H1 (cell line): Measurements from ENCODE around the gene NEURL4. TPM values are rescaled to one million over a fixed set of nuclear protein-coding genes. Genes with fewer than 3 reads are reported as not detected.

Source experiments
- CTCF ChIA-PET: fragments of 300-600 bp; sonication (Branson Sonifier 250); formaldehyde crosslinking; loops from one replicate; lab custom pipeline; 2021; ENCODE audit not compliant: partially characterized antibody; lab: Charles Lee
- POLR2A ChIA-PET: fragments of 300-600 bp; sonication (Branson Sonifier 250); formaldehyde crosslinking; loops from one replicate; lab custom pipeline; 2021; ENCODE audit warnings: inconsistent platforms; ENCODE audit not compliant: partially characterized antibody; lab: Charles Lee
- DNase-seq, 2 experiments: peaks; one replicate each; pipeline versions ENCODE4 v3.0.0 to v3.0.0-alpha.2; 2010 to 2022; ENCODE audit warnings: low spot score in 2 of 2, low read depth in 1 of 2, mixed read lengths in 1 of 2
- FAIRE-seq: peaks from 2 replicates; lab custom pipeline; 2011; peaks lifted over from hg19 to GRCh38; lab: Jason Lieb, UNC
- H2AFZ ChIP-seq: 2 replicates; pipeline ENCODE4 v1.8.1; 2012; ENCODE audit warnings: low read length, inconsistent platforms
- H2AK5ac ChIP-seq: 2 replicates; pipeline ENCODE4 v1.6.1; 2013; ENCODE audit warnings: low read depth, low read length
- H2BK120ac ChIP-seq: replicated peaks from 2 replicates; pipeline ENCODE3; 2013; ENCODE audit warnings: low read depth, low read length, inconsistent platforms
- H2BK12ac ChIP-seq: 2 replicates; pipeline ENCODE4 v1.6.1; 2013; ENCODE audit warnings: low read depth, low read length
- H2BK15ac ChIP-seq: 2 replicates; pipeline ENCODE4 v1.6.1; 2013; ENCODE audit warnings: low read length
- H2BK20ac ChIP-seq: 2 replicates; pipeline ENCODE4 v1.6.1; 2013; ENCODE audit warnings: low read length
- H2BK5ac ChIP-seq: 2 replicates; pipeline ENCODE4 v1.6.1; 2013; ENCODE audit warnings: low read depth, low read length
- H3K14ac ChIP-seq: 2 replicates; pipeline ENCODE4 v1.6.1; 2013; ENCODE audit warnings: inconsistent platforms; ENCODE audit not compliant: insufficient read length
- H3K18ac ChIP-seq: 2 replicates; pipeline ENCODE4 v1.6.1; 2013; ENCODE audit warnings: low read length; ENCODE audit errors: extremely low read depth
- H3K23ac ChIP-seq: 2 replicates; pipeline ENCODE4 v1.6.1; 2013; ENCODE audit warnings: inconsistent platforms; ENCODE audit not compliant: insufficient read length
- H3K23me2 ChIP-seq: 2 replicates; pipeline ENCODE4 v1.6.1; 2013; ENCODE audit warnings: low read depth, low read length
- H3K27ac ChIP-seq: 2 replicates; pipeline ENCODE4 v1.6.1; 2011; ENCODE audit warnings: low read depth, low read length, inconsistent platforms
- H3K27me3 ChIP-seq, 4 experiments: replicated peaks in 1 of 4; 1 replicate in 1 of 4; 2 replicates in 3 of 4; pipeline versions ENCODE4 v1.6.1 to v1.8.1; 2011 to 2013; ENCODE audit warnings: low read length in 3 of 4, mild to moderate bottlenecking in 3 of 4, inconsistent platforms in 2 of 4, mixed read lengths in 2 of 4, moderate library complexity in 1 of 4; ENCODE audit not compliant: control insufficient read depth in 3 of 4, insufficient read depth in 3 of 4; ENCODE audit errors: extremely low read depth in 1 of 4
- H3K36me3 ChIP-seq, 4 experiments: 2 replicates each; pipeline versions ENCODE4 v1.6.1 to v1.8.1; 2011 to 2013; ENCODE audit warnings: mild to moderate bottlenecking in 4 of 4, low read length in 3 of 4, moderate library complexity in 2 of 4, control low read depth in 1 of 4, inconsistent platforms in 1 of 4; ENCODE audit not compliant: insufficient read depth in 4 of 4, control insufficient read depth in 2 of 4
- H3K4ac ChIP-seq: replicated peaks from 2 replicates; pipeline ENCODE3; 2013; ENCODE audit warnings: low read length, low read depth, mixed read lengths, inconsistent platforms; ENCODE audit not compliant: insufficient read length
- H3K4me1 ChIP-seq, 4 experiments: replicated peaks in 1 of 4; 1 replicate in 1 of 4; 2 replicates in 3 of 4; pipeline versions ENCODE4 v1.6.1 to v1.8.1; 2011 to 2013; ENCODE audit warnings: low read length in 3 of 4, inconsistent platforms in 2 of 4, mixed read lengths in 1 of 4; ENCODE audit not compliant: insufficient read depth in 4 of 4, control insufficient read depth in 3 of 4
- H3K4me2 ChIP-seq, 2 experiments: 2 replicates each; pipeline versions ENCODE4 v1.6.1 to v1.8.1; 2011 to 2013; ENCODE audit warnings: low read depth in 2 of 2, low read length in 2 of 2, control low read depth in 1 of 2, inconsistent platforms in 1 of 2, mild to moderate bottlenecking in 1 of 2; ENCODE audit not compliant: insufficient read depth in 1 of 2
- H3K4me3 ChIP-seq, 4 experiments: fragments of 200-600, 300-600 bp in 1 of 4; sonication (generic), shearing (Covaris generic), sonication (Bioruptor Twin) in 1 of 4; 2 replicates each; pipeline versions ENCODE4 v1.5.1 to v1.8.1; 2011 to 2016; ENCODE audit warnings: low read length in 4 of 4, low read depth in 3 of 4, control low read depth in 2 of 4, inconsistent platforms in 2 of 4, mild to moderate bottlenecking in 2 of 4, mixed read lengths in 1 of 4, moderate library complexity in 1 of 4; ENCODE audit not compliant: insufficient read depth in 2 of 4; ENCODE audit errors: extremely low read depth in 1 of 4
- H3K56ac ChIP-seq: replicated peaks from 2 replicates; pipeline ENCODE3; 2013; ENCODE audit warnings: low read depth, mild to moderate bottlenecking, mixed read lengths, low read length, inconsistent platforms; ENCODE audit not compliant: insufficient read length
- H3K79me1 ChIP-seq: 2 replicates; pipeline ENCODE4 v1.6.1; 2013; ENCODE audit warnings: low read depth, low read length, control low read depth
- H3K79me2 ChIP-seq, 2 experiments: 2 replicates each; pipeline versions ENCODE4 v1.6.1 to v1.8.1; 2012 to 2013; ENCODE audit warnings: low read length in 2 of 2, mild to moderate bottlenecking in 2 of 2, inconsistent platforms in 1 of 2; ENCODE audit not compliant: insufficient read depth in 2 of 2, control insufficient read depth in 1 of 2
- H3K9ac ChIP-seq, 4 experiments: replicated peaks in 1 of 4; 1 replicate in 1 of 4; 2 replicates in 3 of 4; pipeline versions ENCODE4 v1.6.1 to v1.8.1; 2011 to 2013; ENCODE audit warnings: low read depth in 3 of 4, low read length in 3 of 4, control low read depth in 2 of 4, mild to moderate bottlenecking in 2 of 4, moderate library complexity in 2 of 4, inconsistent platforms in 1 of 4; ENCODE audit errors: extremely low read depth in 1 of 4
- H3K9me3 ChIP-seq, 2 experiments: 2 replicates each; pipeline versions ENCODE4 v1.6.1 to v1.8.1; 2012 to 2013; ENCODE audit warnings: mild to moderate bottlenecking in 2 of 2, moderate library complexity in 2 of 2, control low read depth in 1 of 2, inconsistent platforms in 1 of 2, low read depth in 1 of 2, low read length in 1 of 2, mixed read lengths in 1 of 2; ENCODE audit not compliant: insufficient read depth in 2 of 2
- H4K20me1 ChIP-seq, 2 experiments: replicated peaks in 1 of 2; 2 replicates each; pipeline versions ENCODE3 to v1.8.1; 2011 to 2013; ENCODE audit warnings: inconsistent platforms in 2 of 2, low read length in 2 of 2, mild to moderate bottlenecking in 1 of 2; ENCODE audit not compliant: insufficient read depth in 2 of 2, control insufficient read depth in 1 of 2
- H4K5ac ChIP-seq: 2 replicates; pipeline ENCODE4 v1.6.1; 2013; ENCODE audit warnings: low read length, low read depth, mixed read lengths, inconsistent platforms; ENCODE audit not compliant: insufficient read length
- H4K8ac ChIP-seq: 2 replicates; pipeline ENCODE4 v1.8.0; 2013; ENCODE audit warnings: mild to moderate bottlenecking, moderate library complexity, low read length, inconsistent platforms; ENCODE audit not compliant: insufficient read depth; ENCODE audit errors: extremely low read depth
- H4K91ac ChIP-seq: replicated peaks from 2 replicates; pipeline ENCODE3; 2013; ENCODE audit warnings: low read length, mixed read lengths, inconsistent platforms; ENCODE audit not compliant: insufficient read length
- CBX5 ChIP-seq: fragments of 300-800, 300-1000 bp; sonication (generic); IDR thresholded peaks from 2 replicates; pipeline ENCODE4 v1.7.1; 2016; ENCODE audit warnings: antibody characterized with exemption, low read length, low read depth
- CEBPB ChIP-seq: IDR thresholded peaks from 2 replicates; pipeline ENCODE4 v1.6.1; 2012; ENCODE audit warnings: low read depth, low read length
- CHD1 ChIP-seq: IDR thresholded peaks from 2 replicates; pipeline ENCODE4 v1.6.1; 2012; ENCODE audit warnings: low read depth, low read length, improper control_type of control experiment
- CTBP2 ChIP-seq: IDR thresholded peaks from 2 replicates; pipeline ENCODE4 v1.7.0; 2011; ENCODE audit warnings: borderline replicate concordance, mild to moderate bottlenecking, moderate library complexity, mixed read lengths, low read length; ENCODE audit not compliant: insufficient read depth, insufficient read length
- HDAC6 ChIP-seq: IDR thresholded peaks from one replicate; pipeline ENCODE4 v1.7.1; 2012; ENCODE audit warnings: low read depth, mild to moderate bottlenecking, inconsistent platforms, low read length, moderate library complexity
- KDM4A ChIP-seq: IDR thresholded peaks from one replicate; pipeline ENCODE4 v1.7.1; 2012; ENCODE audit warnings: low read depth, mild to moderate bottlenecking, moderate library complexity, low read length, inconsistent platforms; ENCODE audit not compliant: severe bottlenecking
- RAD21 ChIP-seq, 2 experiments: IDR thresholded peaks in 1 of 2; conservative IDR thresholded peaks in 1 of 2; 2 replicates each; pipeline ENCODE4 v1.6.1; 2011; ENCODE audit warnings: low read depth in 2 of 2, low read length in 2 of 2, improper control_type of control experiment in 1 of 2, inconsistent platforms in 1 of 2, mild to moderate bottlenecking in 1 of 2, moderate library complexity in 1 of 2
- TCF12 ChIP-seq: IDR thresholded peaks from 2 replicates; pipeline ENCODE4 v1.6.1; 2011; ENCODE audit warnings: low read depth, mild to moderate bottlenecking, low read length
- TEAD4 ChIP-seq: IDR thresholded peaks from 2 replicates; pipeline ENCODE4 v1.6.1; 2012; ENCODE audit warnings: low read depth, low read length, inconsistent platforms, mixed read lengths
- YY1 ChIP-seq: IDR thresholded peaks from 2 replicates; pipeline ENCODE4 v1.6.1; 2011; ENCODE audit warnings: low read depth, mild to moderate bottlenecking, low read length
- WGBS, 2 experiments: shearing (Covaris generic) in 1 of 2; methylation state at CpG; one replicate each; pipeline versions ENCODE4 v1.1.6 to v1.1.7; 2013 to 2015; ENCODE audit warnings: low lambda C conversion rate in 2 of 2, mixed read lengths in 2 of 2, inconsistent platforms in 1 of 2, low coverage in 1 of 2, missing lambda C conversion rate in 1 of 2; ENCODE audit not compliant: insufficient replicate concordance in 2 of 2, insufficient coverage in 1 of 2, insufficient read length in 1 of 2; ENCODE audit errors: extremely low coverage in 1 of 2, missing lambda C conversion rate in 1 of 2; 5-methylcytosine and 5-hydroxymethylcytosine counted together
- polyA plus RNA-seq, 7 experiments: library from polyadenylated mRNA; depleted of rRNA in 3 of 7; stranded (reverse) in 5 of 7; unstranded in 2 of 7; fragments of >200 nt in 5 of 7; fragments of 200-250 nt in 2 of 7; gene quantifications; 1 replicate in 5 of 7; 2 replicates in 1 of 7; 4 replicates in 1 of 7; pipeline versions ENCODE4 v1.2.1 to v1.2.3, GENCODE V29; 2011 to 2013; ENCODE audit warnings: missing spikeins in 2 of 7, mixed read lengths in 2 of 7
- total RNA-seq: library from RNA; stranded (reverse); fragmentation: NEBNext Ultra II Directional; extraction: Animal tissue kit (Norgen Biotek cat#: 25700); gene quantifications from 2 replicates; pipeline ENCODE4 v1.2.1, GENCODE V29; 2021

NEURL4 gene
- total and polyA plus RNA-seq, 2 of the 8 experiments (the other 6 are each of a cell fraction or from before 2014, with no cell fraction given): 29.6 to 46.8 TPM

- Histone ChIP-seq H3K4me2 (no peak overlapping the region), H3K9ac (no peak overlapping the region), H4K91ac (no peak overlapping the region), H3K4me3 (no peak overlapping the region), H4K5ac (no peak overlapping the region), H4K20me1 (peaks cover 0 to 9% of the 10 kb centered on the region in 2 experiments), H3K27ac (no peak overlapping the region), H3K79me1 (peaks cover 2% of the 10 kb centered on the region; the same call in 1 of the 2 replicates), H2BK5ac (no peak overlapping the region), H2BK20ac (no peak overlapping the region), H3K9me3 (no peaks in the 10 kb centered on the region; a peak in 1 of 4 replicates), H2AFZ (no peak overlapping the region), H3K56ac (no peak overlapping the region), H3K23ac (no peak overlapping the region), H3K36me3 (no peaks in the 10 kb centered on the region), H4K8ac (no peak overlapping the region), H3K18ac (no peak overlapping the region), H2AK5ac (no peak overlapping the region), H3K23me2 (peaks cover 2% of the 10 kb centered on the region; the same call in 1 of the 2 replicates), H2BK15ac (no peak overlapping the region), H3K14ac (no peak overlapping the region), H3K79me2 (no peaks in the 10 kb centered on the region), H2BK120ac (no peak overlapping the region), H3K4ac (no peak overlapping the region), H3K27me3 (peaks cover 3 to 11% (median 9%) of the 10 kb centered on the region in 4 experiments), H2BK12ac (no peak overlapping the region), H3K4me1 (peaks cover 0 to 14% (median 9%) of the 10 kb centered on the region in 4 experiments; a peak in 6 of 7 replicates)
- FAIRE-seq (no peak), DNase-seq (no peak)
- CTCF ChIA-PET: interaction anchor here (0.8 to 5.7 kb wide), 8 partner anchors 10 to 269 kb away, joined by 3 to 46 read pairs (median 4); partner anchors contain the start of gene SLC2A4
- TF ChIP-seq RAD21 (IDR thresholded peaks at IDR 0.05 in 1 of 2, conservative IDR thresholded peaks at IDR 0.05 in 1 of 2; ENCODE audit: low read depth in 2 of 2, low read length in 2 of 2): no peak
- TF ChIP-seq YY1: no peak
- no peak for TF ChIP-seq HDAC6
- no peak for TF ChIP-seq KDM4A
- TF ChIP-seq CHD1: no peak
- TF ChIP-seq CEBPB: no peak
- no peak for TF ChIP-seq TCF12
- TF ChIP-seq TEAD4: no peak
- TF ChIP-seq CTBP2: no peak
- no peak for TF ChIP-seq CBX5
- 73% methylated on average over 2 of the region's 2 CpGs; no CpG with 5 or more reads in 1 of the 2 experiments for WGBS, 2 experiments
- POLR2A ChIA-PET: interaction anchor here (0.9 to 6.7 kb wide), 12 partner anchors 7 to 71 kb away, joined by 3 to 94 read pairs (median 8); partner anchors contain the start of genes CLDN7, CTDNEP1, DVL2 and ELP5
Observed at GRCh38 chr17:7292194-7292593, 36.9 kb downstream of the NEURL4 start.
